HG03159 (cell line): ENCODE data around the gene KANSL1.
"Not testable (repeated sequence)": the region's sequence is repeated elsewhere in the genome, so short reads cannot be mapped to it uniquely, and the experiment has no call there.

Experiments
- ATAC-seq: cut with Tn5 transposase; IDR thresholded peaks from one replicate; pipeline ENCODE4 v1.9.1; 2021; ENCODE audit warnings: mild to moderate bottlenecking, moderate library complexity; ENCODE audit not compliant: unreplicated experiment

KANSL1 gene

DNA sequence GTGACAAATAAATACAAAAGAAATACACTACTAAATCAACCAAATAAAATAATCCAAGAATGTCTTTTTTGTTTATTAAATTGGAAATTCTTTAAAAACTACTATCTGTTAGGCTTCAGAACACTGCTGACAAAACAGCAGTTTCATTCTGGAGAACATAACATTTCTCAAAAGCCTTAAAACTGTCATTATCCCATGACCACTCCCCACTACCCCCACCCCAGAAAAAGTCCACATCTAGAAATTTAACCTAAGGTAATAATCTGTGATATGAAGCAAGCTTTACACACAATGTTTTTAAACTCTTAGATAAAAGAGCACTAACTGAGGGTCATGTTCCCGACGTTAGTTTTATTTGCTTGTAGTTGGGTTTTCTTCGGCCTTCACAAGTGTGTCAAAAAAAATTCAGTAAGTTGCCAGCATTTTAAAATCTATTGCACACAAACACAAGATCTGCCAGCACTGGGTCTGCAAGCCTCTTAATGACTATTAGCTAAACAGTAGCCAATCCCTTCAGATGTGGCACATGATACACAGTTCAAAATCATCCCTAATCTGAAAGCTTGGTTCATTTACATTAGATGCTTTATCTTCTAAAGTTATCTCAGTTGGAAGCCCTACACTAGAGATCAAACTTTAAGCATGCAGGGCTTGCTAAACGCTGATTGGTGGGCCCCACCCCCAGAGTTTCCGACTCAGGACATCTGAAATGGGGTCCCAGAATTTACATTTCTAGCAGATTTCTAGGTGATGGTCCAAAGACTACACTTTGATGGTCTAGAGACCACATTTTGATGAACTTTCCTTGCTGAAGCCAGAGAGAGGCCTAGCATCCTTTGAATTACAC lies 75.2 kb downstream of the KANSL1 start:
- ATAC-seq, result no peak

DNA sequence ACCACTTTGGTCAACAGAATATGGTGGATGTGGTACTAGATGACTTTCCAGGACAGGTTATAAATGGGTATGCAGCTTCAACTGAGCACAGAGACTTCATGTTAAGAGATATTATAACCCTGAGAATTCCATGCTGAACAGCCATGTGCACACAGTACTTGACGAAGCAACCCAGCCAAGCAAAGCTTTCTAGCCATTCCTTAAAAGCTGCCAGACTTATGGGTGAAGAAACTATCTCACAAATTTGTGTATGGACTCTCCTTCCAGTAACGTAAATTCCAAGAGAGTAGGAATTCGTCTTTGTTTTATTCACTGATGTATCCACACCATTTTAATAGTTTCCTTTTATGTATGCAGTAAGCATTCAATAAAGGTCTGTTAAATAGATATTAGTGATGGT lies 76.1 kb downstream of the KANSL1 start:
- no peak for ATAC-seq

DNA sequence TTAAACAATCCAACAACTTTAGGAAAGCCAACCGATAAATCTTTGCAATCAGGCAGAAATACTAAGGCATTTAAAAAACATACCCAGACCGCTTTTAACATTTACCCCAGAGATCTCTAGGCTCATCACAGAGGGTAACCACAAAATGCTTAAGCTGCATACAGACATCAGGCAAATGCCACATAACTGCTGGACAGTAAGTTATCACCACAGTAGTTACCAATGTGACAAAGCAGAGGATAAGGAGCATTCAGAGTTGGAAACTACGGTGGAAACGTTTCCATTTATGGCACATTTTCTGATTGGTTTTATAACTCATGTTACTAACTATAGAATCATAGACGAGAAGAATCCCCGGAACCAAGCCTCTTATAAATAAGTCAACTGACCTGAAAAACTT lies 77.5 kb downstream of the KANSL1 start:
- ATAC-seq, result no peak

DNA sequence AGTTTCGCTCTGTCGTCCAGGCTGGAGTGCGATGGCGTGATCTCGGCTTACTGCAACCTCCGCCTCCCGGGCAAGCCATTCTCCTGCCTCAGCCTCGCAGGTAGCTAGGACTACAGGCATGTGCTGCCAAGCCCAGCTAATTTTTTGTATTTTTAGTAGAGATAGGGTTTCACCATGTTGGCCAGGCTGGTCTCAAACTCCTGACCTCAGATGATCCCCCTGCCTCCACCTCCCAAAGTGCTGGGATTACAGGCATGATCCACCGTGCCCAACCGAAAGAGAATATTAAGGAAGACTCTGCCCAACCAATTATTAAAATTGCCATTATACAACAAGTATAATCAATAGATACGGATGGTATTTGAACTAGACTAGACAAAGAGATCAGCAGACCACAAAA lies 82.0 kb downstream of the KANSL1 start:
- ATAC-seq, result not testable (repeated sequence)

DNA sequence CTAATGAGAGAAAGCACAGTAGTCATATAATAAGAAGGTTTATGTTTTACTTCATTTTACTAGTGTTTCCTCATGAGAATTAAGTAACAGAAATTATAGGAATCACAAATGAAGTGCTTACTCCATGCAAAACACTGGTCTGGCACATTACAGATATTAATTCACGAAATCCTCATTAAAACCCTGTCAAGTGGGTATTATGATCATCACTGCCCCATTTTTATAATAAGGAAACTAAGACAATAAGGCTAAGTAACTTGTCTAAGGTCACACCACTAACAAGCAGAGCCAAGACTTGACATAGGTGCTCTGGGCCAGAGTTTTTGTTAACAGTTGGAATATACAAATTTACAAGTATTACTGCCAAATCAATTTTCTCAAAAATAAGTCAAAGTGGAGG lies 83.0 kb downstream of the KANSL1 start:
- ATAC-seq, result no peak

DNA sequence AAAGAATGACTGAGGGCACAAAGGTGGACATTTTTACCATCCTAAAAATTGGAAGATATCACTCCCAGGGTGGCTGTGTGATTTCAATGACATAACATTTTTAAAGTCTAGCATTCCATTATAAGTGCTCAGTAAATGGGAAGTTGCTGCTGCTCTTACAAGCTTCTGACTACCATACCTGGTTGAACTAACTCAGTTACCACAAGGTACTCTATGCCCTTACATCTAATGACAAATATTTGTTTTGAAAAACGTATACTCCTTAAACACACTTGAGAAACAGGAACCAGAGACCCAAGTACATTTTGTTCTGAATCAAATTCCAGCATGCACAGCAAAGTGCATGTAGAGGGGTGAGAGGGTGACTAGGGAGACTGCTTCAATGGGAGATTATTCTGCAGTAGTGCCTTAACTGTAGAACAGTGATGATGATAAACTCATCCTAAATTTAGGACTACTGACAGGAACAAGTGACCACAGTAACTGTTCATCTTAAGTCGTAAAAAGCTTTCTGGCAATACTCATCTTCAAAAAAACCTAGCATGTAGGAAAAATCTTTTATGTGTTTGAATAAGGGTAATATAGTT lies 83.5 kb downstream of the KANSL1 start:
- no peak for ATAC-seq

DNA sequence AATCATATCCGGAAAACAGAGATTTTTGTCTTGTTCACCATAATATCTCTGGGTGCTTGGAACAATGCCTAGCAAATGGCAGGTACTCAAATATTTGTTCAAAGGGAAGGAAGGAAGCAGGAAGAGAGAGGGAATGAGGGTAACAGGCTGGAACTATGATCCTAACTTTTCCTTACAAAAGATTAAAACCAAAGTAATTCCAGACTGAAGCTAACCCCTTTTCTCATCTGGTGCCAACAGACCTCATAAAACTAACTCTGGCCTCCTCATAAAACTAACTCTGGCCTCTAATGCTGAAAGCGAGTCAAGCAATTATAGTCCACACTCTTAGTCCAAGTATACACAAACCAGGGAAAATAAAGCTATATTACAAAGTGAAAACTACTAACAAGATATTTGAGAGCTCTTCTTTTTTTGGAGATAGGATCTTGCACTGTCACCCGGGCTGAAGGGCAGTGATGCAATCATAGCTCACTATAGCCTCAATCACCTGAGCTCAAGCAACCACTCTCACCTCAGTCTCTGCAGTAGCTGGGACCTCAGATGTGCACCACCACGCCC lies 84.6 kb downstream of the KANSL1 start:
- no peak for ATAC-seq

DNA sequence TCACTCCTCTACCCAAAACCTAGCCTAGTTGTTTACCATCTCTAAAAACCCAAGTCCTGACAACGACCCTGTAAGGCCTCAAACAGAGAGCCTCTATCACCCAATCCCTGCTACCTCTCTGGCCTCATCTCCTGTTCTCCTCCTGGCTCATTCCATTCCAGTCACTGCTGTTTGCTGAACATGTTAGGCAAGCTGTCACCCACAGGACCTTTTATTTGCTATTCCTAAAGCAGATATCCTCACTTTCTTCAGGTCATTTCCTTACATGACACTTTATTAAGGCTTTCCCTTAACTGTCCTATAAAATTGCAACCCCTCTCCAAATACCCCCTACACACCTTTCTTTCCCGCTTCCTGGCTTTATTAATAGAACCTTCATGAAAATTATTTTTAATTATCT lies 85.1 kb downstream of the KANSL1 start:
- ATAC-seq, result no peak

DNA sequence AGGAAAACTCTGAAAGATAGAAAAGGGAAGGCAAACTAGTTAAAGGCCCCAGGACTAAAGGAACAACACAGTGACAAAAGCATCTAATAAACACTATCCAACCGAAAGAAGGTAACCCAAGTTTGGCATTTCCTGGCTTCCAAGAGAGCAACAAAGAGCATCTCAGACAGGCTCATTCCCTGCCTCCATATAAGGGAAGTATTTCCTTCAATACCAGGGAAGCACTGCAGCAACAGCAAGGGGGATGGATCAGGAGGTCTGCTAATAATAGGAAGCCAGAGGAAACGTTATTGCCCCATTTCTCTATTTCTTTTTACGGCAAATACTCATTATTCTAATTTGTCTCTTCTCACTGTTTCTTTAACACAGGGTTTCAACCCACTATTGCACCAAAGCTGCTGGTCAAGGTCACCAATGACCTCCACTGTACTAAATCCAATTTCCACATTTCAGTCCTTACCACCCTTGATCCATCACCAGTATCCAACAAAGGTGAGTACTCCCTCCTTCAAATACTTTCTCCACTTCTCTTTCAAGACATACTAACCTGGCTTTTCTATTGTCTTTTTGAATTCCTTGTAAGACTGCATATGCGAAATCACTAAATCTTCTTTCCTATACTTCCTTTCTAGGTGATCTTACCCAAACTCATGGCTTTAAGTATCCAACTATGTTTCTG lies 86.1 kb downstream of the KANSL1 start:
- ATAC-seq, result no peak

DNA sequence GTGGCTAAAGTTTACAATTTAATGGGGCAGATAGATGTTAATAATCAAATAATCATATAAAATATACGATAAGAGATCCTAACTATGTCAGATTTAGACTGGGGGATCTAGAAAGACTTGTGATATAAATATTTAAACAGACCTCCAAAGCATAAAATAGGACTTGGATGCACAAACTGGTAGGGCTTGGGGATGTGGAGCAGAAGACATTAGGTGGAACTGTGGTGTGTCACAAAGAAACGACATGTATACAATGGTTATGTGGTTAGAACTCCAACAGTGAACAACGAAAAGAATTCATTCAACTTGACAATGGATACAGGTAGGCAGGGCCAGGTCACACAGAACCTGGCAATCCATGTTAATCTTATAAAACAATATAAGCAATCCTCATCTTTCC lies 90.4 kb downstream of the KANSL1 start:
- ATAC-seq, result not testable (repeated sequence)

DNA sequence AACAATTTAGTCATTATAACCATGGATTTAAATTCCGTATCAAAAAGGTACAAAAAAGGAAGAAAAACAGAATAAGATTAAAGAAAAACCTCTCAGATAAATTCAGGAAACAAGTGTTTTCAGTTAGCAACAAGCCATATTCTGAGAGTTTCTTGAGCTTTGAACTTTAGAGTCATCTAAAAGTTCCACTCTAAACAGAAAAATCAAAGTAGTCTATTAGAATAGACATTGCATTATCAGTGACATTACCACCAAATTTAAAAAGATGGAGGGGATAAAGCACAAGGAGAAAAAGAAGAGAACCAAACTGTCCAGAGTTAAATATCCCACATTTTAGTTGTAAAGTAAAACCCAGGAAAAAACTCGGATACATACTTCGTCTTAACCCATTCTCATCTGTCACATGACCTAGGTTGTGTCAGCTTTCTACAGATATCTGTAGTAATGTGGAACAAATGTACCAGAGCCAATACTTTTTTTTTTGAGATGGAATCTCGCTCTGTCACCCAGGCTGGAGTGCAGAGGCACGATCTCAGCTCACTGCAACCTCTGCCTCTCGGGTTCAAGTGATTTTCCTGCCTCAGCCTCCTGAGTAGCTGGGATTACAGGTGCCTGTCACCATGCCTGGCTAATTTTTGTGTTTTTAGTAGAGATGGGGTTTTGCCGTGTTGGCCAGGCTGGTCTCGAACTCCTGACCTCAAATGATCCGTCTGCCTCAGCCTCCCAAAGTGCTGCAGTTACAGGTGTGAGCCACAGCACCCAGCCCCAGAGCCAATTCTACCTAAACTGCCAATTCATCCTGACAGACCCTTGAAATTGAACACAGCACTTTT lies 91.2 kb downstream of the KANSL1 start:
- not testable (repeated sequence) for ATAC-seq

DNA sequence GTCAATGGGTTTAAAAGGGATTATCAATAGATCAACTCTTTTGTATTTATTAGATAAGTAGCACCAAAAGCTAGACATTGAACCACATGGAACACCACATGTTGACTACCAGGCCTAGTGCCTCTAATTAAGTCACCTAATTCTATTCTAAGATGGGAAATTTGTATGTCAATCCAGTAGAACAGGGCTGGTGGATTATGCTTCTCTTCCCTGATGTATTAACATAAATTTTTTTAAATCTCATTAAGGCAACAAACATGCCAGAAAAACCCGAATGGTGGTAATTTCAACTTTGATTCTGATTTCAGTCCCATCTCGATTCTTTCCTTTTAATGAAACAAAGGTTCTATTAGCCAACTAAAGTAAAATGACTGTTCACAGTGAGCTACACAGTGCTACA lies 92.6 kb downstream of the KANSL1 start:
- ATAC-seq, result no peak

DNA sequence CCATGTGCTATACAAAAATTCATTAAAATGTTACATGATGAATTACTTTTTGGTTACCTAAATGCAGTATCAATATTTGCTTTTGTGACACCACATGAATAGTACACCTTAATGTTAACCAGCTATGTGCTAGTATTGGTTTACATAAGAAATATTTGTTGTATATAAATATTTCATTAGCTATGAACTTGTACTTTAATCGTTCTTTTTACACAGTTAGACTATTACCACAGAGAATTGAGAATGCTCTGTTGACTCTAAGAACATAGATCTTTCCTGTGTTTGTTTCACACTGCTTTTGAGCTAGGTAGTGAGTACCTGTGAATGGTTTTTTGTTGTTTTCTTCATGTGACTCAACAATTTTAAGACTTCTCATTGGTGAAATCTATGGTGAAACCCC lies 93.4 kb downstream of the KANSL1 start:
- no peak for ATAC-seq

DNA sequence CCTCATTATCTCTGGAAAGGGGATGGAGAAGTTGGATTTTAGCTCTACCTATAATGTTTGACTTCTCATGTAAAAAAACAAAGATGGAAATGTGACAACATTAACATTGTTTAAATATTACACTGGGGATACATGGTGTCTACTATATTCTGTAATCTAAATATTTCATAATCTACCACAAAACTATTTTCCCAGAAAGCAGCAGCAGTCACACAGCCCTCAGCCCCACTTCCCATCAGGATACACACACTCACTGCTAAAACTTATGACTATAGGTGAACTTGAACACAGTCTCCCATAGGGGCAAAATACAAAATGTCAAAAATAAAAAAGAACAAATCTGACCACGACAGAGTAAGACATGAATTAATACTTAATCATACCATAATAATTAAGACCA lies 95.7 kb downstream of the KANSL1 start:
- ATAC-seq, result no peak

DNA sequence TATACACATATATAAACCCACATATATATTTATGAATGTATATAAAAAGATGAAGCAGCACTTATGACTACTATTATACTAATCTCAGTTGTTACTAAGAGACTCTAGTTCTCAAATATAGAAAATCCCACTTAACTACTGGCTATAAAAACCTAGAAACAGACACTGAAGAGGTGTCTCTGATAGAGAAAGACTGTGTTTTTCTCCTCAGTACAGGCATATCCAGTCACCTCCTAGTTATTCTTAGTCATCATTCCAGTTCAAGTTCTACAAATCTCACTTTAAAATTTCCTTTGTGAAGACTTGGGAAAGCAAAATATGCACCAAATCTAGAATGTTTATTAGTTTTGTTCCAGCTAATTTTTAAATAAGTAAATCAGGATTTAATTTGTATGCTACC lies 100.2 kb downstream of the KANSL1 start:
- no peak for ATAC-seq

DNA sequence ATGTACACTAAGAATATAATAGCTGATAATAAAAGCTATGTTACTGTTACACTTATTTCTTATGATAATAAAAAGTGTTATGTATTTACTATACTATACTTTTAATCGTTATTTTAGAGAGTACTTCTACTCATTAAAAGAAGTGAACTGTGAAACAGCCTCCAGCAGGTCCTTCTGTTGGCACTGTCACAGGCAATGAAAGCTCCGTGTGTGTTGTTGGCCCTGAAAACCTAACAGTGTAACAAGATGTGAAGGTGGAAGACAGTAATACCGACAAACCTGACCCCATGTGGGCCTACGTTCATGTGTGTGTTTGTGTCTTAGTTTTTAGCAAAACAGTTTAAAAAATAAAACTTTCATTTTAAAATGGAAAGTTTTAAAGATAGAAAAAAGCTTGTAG lies 102.4 kb downstream of the KANSL1 start:
- ATAC-seq, result no peak

DNA sequence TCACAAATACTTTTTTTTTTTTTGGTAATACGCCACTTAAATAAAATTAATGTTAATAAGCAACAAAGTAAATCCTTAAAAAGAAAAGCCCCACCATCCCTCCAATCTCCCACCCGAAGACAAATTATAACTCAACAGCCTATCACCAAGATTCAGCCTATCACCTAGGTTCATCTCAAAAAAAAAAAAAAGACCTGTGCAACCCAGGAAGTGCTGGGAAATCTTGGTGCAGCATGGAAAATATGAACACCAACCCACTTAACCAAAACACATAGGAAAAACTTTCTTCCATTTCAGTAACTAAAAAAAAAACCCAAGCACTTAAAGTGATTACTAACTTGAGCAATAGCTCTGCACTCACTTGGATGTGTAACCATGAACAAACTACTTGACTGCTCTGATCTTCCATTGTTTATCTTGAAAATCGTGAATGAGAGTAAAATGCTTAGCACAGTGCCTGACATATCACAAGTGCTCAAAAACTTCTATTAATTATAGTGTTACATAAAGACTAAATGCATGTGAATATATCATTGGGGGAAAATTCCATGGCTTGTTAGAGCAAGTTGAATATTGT lies 103.8 kb downstream of the KANSL1 start:
- no peak for ATAC-seq

DNA sequence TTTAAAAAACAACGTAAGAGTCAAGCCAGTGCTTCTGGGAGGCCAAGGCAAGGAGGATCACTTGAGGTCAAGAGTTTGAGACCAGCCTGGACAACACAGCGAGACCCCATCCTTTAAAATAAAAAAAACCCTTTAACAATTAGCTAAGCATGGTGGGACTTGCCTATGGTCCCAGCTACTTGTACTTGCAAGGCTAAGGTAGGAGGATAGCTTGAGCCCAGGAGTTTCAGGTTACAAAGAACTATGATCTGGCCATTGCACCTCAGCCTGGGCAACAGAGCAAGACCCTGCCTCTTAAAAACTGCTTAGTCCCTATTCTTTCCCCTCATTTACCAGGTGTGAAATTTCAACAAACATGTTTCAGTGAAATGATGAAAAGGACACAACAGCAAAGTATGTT lies 104.6 kb downstream of the KANSL1 start:
- no peak for ATAC-seq

DNA sequence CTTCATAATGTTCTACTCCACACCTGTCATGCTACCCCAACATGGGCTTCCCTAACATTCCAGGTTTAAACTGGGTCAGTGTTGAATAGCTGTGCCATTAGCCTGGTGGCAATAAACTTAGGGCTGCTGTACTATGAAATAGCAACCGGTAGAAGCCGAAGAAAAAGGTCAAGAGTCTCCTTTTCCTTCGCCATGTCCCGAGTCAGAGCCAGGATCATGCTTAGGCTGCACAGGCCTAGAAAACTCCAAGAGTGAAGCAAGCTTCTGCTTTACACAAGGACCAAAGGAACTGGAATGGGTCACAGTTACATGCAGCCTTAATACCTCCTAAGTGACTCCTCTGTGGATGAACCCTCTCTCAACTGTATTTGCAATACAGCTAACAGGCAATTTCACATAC lies 105.4 kb downstream of the KANSL1 start:
- ATAC-seq, result not testable (repeated sequence)

DNA sequence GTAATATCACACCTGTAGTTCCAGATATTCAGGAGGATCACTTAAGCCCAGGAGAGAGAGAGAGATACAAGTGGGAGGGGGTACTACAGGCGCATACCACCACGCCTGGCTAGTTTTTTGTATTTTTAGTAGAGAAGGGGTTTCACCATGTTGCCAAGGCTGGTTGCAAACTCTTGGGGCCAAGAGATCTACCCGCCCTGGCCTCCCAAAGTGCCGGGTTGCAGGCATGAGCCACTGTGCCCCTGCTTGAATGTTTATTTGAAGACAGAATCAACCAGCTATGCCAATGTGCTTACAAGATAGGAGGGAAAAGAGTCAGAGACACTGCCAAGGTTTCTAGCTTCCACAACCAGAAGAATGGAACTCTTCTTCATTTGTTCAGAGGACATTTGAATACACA lies 106.4 kb downstream of the KANSL1 start:
- no peak for ATAC-seq

DNA sequence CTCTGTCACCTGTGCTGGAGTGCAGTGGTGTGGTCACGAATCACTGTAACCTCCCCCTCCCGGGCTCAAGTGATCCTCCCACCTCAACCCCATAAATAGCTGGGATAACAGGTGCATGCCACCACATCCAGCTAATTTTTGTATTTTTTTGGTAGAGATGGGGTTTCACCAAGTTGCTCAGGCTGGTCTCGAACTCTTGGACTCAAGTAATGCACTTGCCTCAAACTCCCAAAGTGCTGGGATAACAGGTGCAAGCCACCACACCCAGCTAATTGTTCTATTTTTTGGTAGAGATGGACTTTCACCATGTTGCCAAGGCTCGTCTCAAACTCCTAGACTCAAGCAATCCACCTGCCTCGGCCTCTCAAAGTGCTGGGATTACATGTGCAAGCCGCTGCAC lies 107.7 kb downstream of the KANSL1 start:
- ATAC-seq, result no peak
